ENCODE data around the gene PHOX2B. TPM values are rescaled to one million over a fixed set of nuclear protein-coding genes. Genes with fewer than 3 reads are reported as not detected.

The PHOX2B gene
- total RNA-seq, 2 experiments from 2014 or later, result not detected

DNA sequence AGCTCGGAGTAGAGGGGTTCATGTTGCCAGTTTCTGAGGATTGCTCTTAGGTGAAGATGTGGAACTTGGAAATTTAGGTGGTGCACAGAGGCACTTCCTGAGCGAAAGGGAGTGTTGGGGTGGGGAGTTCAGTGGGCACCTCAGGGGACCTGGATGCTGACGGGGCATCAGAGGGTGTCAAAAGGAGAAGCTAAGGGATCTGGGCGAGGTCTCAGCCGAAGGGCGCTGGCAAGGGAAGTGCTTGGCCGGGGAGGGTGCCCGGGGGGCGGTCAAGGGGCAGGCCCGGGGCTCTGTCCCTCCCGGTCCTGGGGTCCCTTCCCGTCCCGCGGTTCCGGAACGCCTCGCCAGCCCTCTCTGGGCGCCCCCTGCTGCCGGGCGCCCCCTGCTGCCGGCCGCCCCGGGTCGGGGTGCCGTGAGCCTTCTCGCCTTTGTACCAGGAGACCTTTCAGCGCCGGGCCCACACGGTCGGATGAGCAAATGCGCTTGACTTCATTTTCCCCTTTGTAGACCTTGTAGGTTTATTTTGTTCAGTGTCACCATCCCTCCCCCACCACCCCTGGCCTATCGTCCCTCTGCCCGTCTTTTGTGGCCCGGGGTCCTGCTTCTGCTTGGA is 3.0 kb upstream of the PHOX2B start:
- TF ChIP-seq, protein P1, sequence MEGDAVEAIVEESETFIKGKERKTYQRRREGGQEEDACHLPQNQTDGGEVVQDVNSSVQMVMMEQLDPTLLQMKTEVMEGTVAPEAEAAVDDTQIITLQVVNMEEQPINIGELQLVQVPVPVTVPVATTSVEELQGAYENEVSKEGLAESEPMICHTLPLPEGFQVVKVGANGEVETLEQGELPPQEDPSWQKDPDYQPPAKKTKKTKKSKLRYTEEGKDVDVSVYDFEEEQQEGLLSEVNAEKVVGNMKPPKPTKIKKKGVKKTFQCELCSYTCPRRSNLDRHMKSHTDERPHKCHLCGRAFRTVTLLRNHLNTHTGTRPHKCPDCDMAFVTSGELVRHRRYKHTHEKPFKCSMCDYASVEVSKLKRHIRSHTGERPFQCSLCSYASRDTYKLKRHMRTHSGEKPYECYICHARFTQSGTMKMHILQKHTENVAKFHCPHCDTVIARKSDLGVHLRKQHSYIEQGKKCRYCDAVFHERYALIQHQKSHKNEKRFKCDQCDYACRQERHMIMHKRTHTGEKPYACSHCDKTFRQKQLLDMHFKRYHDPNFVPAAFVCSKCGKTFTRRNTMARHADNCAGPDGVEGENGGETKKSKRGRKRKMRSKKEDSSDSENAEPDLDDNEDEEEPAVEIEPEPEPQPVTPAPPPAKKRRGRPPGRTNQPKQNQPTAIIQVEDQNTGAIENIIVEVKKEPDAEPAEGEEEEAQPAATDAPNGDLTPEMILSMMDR (IDR thresholded peaks at IDR 0.05), result no peak
- Mint-ChIP-seq H3K4me3 (no peak overlapping the region), H3K27ac (no peak overlapping the region), H3K4me1 (ENCODE audit: low read depth) (no peaks in the 10 kb centered on the region), H3K36me3 (ENCODE audit: low read depth) (no peaks in the 10 kb centered on the region), H3K9me3 (no peaks in the 10 kb centered on the region), H3K27me3 (peaks cover 97% of the 10 kb centered on the region)
- no peaks in the 10 kb centered on the region for H3K4me1 ChIP-seq (ENCODE audit: insufficient read depth, low read length)
- ATAC-seq (ENCODE audit: poor library complexity) (no peak), DNase-seq (no peak)
- POLR2A ChIA-PET, result no interaction called here
- H3K4me3 ChIP-seq (ENCODE audit: low read length), result no peak overlapping the region
- H3K9me3 ChIP-seq (ENCODE audit: control insufficient read depth in 1 of 2, insufficient read depth in 1 of 2, low read length in 2 of 2), result peaks cover 0 to 26% of the 10 kb centered on the region in 2 experiments
- intact Hi-C loops (cut with DNase I, micrococcal nuclease), result no loop called here
- peaks cover 57 to 74% of the 10 kb centered on the region in 2 experiments for H3K27me3 ChIP-seq (ENCODE audit: control insufficient read depth in 1 of 2, insufficient read depth in 2 of 2, low read length in 2 of 2)
- no peak overlapping the region for H3K27ac ChIP-seq (ENCODE audit: low read depth in 1 of 2, low read length in 2 of 2)
- CTCF ChIA-PET, result no interaction called here
- no peaks in the 10 kb centered on the region for H3K36me3 ChIP-seq (ENCODE audit: insufficient read depth, low read length)

GRCh38 chr4:41750626-41751448 is 2.3 kb upstream of the PHOX2B start:
- peaks cover 97% of the 10 kb centered on the region for H3K27me3 Mint-ChIP-seq
- H3K27ac Mint-ChIP-seq, result no peak overlapping the region
- ATAC-seq (ENCODE audit: poor library complexity) (no peak), DNase-seq (no peak)
- no peaks in the 10 kb centered on the region for H3K4me1 ChIP-seq (ENCODE audit: insufficient read depth, low read length)
- CTCF ChIA-PET, result no interaction called here
- no peak overlapping the region for H3K27ac ChIP-seq (ENCODE audit: low read depth in 1 of 2, low read length in 2 of 2)
- POLR2A ChIA-PET, result no interaction called here
- H3K9me3 Mint-ChIP-seq, result no peaks in the 10 kb centered on the region
- peaks cover 0 to 33% of the 10 kb centered on the region in 2 experiments for H3K9me3 ChIP-seq (ENCODE audit: control insufficient read depth in 1 of 2, insufficient read depth in 1 of 2, low read length in 2 of 2)
- no peaks in the 10 kb centered on the region for H3K36me3 Mint-ChIP-seq (ENCODE audit: low read depth)
- H3K27me3 ChIP-seq (ENCODE audit: control insufficient read depth in 1 of 2, insufficient read depth in 2 of 2, low read length in 2 of 2), result peaks cover 60 to 80% of the 10 kb centered on the region in 2 experiments
- H3K4me3 ChIP-seq (ENCODE audit: low read length), result no peak overlapping the region
- H3K36me3 ChIP-seq (ENCODE audit: insufficient read depth, low read length), result no peaks in the 10 kb centered on the region
- TF ChIP-seq, protein P1 (IDR thresholded peaks at IDR 0.05), result no peak
- no peak overlapping the region for H3K4me3 Mint-ChIP-seq
- no peaks in the 10 kb centered on the region for H3K4me1 Mint-ChIP-seq (ENCODE audit: low read depth)
- intact Hi-C loops (cut with DNase I, micrococcal nuclease), result no loop called here

- TF ChIP-seq, protein P1 (IDR thresholded peaks at IDR 0.05), result no peak
- Histone ChIP-seq H3K36me3 (ENCODE audit: insufficient read depth, low read length) (no peaks in the 10 kb centered on the region), H3K4me1 (ENCODE audit: insufficient read depth, low read length) (no peaks in the 10 kb centered on the region), H3K27me3 (ENCODE audit: control insufficient read depth in 1 of 2, insufficient read depth in 2 of 2, low read length in 2 of 2) (peaks cover 58 to 84% of the 10 kb centered on the region in 2 experiments), H3K9me3 (ENCODE audit: control insufficient read depth in 1 of 2, insufficient read depth in 1 of 2, low read length in 2 of 2) (peaks cover 0 to 38% of the 10 kb centered on the region in 2 experiments), H3K27ac (ENCODE audit: low read depth in 1 of 2, low read length in 2 of 2) (no peak overlapping the region), H3K4me3 (ENCODE audit: low read length) (no peak overlapping the region)
- ATAC-seq (ENCODE audit: poor library complexity) (no peak), DNase-seq (no peak)
- Mint-ChIP-seq H3K27ac (no peak overlapping the region), H3K27me3 (peaks cover 92% of the 10 kb centered on the region), H3K4me1 (ENCODE audit: low read depth) (no peaks in the 10 kb centered on the region), H3K4me3 (no peak overlapping the region), H3K9me3 (no peaks in the 10 kb centered on the region), H3K36me3 (ENCODE audit: low read depth) (no peaks in the 10 kb centered on the region)
- ChIA-PET POLR2A (no interaction called here), CTCF (no interaction called here)
- intact Hi-C loops (cut with DNase I, micrococcal nuclease), result no loop called here
Measured at GRCh38 chr4:41750121-41750625, 1.6 kb upstream of the PHOX2B start.

Measured in CD4-positive, alpha-beta T cell (primary cell).